Measurements from ENCODE around the gene EBF3.

- TF ChIP-seq CTCF (IDR thresholded peaks at IDR 0.05): no peak
- TF ChIP-seq POLR2A (IDR thresholded peaks at IDR 0.05): no peak
These were observed 124.5 kb downstream of the EBF3 start for GRCh38 chr10:129839285-129840195.
